GM18508 (cell line): ENCODE data around the gene ZNF554.
"Not testable (repeated sequence)": the region's sequence is repeated elsewhere in the genome, so short reads cannot be mapped to it uniquely, and the experiment has no call there.

Experiments
- ATAC-seq: cut with Tn5 transposase; IDR thresholded peaks from one replicate; pipeline ENCODE4 v1.9.1; 2021; ENCODE audit warnings: moderate number of reproducible peaks; ENCODE audit not compliant: insufficient read depth, unreplicated experiment

Gene ZNF554

DNA sequence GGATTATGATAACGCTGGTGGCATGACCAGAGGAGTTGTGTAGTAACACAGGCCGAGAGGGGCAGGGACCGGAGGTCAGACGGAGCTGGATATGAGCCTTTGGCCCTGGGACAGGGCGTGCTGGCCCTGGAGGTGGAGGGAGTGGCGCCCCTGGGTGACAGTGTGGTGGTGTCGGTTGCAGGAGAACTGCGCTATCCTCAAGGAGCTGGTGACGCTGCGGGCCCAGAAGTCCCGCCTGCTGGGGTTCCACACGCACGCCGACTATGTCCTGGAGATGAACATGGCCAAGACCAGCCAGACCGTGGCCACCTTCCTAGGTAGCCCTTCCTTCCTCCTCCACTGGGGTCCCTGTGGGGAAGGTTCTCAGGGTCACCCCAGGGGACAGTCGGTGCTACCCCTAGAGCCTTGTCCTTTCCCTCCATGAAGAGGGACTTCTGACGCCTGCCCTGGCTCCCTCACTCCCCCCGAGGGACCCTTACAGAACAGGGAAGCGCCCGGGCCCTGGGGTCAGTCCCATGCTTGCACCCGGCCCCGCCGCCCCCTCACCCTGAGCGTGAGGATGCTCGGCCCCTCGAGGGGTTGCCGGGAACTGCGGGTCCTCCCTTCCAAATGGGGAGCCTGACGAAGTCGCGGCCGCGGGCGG lies 12.8 kb upstream of the ZNF554 start:
- ATAC-seq: no peak

DNA sequence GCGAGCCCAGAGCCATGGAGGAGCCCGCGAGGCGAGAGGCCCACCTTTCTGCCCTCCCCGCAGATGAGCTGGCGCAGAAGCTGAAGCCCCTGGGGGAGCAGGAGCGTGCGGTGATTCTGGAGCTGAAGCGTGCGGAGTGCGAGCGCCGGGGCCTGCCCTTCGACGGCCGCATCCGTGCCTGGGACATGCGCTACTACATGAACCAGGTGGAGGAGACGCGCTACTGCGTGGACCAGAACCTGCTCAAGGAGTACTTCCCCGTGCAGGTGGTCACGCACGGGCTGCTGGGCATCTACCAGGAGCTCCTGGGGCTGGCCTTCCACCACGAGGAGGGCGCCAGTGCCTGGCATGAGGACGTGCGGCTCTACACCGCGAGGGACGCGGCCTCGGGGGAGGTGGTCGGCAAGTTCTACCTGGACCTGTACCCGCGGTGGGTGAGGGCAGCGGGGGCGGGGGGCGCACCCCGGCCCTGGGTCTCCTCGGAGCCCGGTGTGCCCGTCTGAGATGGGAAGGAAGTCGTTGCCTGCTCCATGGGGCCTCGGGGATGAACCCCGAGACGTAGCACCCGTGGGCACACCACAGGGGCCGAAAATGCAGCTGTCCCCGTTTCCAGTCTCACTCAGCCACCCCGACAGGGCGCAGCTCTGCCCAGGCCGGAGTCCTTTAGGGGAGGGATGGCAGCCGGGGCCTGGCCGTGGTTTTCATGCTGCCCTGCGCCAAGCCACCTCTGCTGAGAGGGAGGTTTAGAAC lies 12.1 kb upstream of the ZNF554 start:
- no peak for ATAC-seq

DNA sequence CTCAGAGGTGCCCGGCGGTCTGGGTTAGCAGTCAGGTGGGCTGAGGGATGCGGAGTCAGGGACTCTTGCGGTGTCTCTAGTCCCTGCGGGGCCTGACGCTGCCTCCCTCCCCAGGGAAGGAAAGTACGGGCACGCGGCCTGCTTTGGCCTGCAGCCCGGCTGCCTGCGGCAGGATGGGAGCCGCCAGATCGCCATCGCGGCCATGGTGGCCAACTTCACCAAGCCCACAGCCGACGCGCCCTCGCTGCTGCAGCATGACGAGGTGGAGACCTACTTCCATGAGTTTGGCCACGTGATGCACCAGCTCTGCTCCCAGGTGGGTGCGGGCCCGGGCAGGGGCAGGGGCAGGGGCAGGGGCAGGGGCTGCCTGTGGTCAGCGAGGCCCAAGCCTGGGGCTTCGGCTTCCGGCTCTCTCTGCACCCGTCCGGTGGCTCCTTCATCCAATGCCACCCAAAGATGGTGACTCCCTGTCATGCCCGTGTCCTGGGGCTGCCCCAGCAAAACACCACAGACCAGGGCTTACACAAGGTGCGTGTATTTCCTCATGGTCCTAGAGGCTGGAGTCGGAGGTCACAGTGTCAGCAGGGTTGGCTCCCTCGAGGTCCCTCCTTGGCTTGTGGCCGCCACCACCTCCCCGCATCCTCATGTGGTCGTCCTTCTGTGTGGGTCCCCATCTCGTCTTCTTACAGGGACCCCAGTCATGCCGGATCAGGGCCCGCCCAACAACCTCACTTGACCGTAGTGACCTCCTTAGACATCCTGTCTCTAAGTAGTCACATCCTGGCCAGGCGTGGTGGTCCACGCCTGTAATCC lies 11.3 kb upstream of the ZNF554 start:
- no peak for ATAC-seq

DNA sequence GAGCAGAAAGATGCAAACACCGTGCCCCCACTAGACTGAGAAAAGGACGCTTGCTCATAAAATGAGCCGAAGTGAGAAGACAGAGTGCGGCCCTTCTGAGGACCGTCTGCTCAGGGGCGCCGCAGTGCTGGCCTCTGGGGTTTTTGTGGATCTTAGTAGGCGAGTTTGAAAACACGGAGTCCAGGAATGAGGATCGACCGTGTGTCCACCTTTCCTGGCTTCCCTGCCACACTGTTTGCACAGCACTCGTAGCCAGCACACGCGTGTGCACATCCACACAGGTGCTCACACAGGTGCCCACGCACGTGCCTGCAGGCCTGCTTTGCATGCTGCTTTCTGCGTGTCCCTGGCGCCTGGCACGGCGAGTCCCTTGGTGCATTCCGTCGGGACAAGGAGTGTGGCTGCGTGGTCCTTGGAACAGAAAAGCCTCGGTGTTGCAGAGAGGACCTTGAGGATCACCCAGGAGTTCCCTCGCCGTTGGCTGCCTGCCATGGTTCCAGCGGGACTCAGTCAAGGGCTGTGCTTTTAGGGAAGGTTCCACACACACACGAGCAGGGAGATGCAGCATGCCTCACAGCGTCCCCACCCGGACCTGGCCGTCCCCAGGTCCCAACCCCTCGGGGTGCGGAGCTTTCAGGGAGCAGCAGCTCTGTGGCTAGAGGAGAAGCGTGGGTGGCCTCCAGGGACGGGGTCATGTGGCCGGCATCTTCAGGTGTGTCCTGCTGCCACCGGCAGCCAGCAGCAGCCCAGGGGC lies 10.1 kb upstream of the ZNF554 start:
- no peak for ATAC-seq

DNA sequence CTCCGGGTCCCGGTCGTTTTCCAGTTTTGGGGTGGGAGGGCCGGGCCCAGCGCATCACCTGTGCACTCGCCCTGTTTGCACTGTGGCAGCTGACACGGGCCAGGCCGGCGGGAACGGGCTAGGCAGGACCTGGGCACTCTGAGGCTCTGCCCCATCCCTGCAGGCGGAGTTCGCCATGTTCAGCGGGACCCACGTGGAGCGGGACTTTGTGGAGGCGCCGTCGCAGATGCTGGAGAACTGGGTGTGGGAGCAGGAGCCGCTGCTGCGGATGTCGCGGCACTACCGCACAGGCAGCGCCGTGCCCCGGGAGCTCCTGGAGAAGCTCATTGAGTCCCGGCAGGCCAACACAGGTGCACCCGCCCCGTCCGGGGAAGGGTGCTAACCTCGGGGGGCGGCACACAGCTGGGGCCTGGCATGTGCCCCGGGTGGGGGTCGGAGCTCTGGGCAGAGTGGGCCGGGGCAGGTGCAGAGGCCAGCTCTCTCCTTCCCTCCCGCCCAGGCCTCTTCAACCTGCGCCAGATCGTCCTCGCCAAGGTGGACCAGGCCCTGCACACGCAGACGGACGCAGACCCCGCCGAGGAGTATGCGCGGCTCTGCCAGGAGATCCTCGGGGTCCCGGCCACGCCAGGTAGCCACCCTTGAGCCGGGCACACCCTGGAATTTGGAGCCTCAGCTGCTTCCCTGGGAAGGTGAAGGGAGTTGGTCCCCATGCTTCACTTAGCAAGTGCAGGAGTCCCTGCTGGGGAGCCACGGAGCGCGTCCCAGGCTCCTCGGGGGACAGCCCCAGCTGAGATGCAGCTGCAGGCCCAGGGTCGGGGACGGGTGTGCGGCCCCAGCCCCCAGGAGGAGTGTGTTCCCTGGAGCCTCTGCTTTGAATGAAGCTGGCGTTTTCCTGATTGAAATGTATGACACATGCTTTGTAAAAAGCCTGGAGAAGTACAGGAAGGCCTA lies 9.3 kb upstream of the ZNF554 start:
- no peak for ATAC-seq

DNA sequence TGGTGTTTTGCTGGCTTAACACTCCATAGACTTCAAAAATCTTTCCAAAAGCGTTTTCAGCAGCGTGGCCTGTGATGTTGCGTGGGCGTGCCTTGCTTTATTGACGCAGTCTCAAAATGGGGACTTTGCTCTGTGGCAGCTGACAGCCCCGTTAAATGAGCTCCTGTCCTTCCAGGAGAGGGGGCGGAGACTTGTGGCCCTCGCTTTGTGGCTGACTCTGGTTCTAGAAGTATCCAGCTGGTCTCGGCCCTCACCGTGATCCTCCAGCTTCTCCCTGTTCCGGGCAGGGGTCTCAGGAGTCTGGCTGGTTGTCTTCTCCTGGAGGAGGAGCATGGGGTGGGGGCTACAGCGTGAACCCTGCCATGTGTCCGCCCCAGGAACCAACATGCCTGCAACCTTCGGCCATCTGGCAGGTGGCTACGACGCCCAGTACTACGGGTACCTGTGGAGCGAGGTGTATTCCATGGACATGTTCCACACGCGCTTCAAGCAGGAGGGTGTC lies 8.4 kb upstream of the ZNF554 start:
- ATAC-seq: no peak

DNA sequence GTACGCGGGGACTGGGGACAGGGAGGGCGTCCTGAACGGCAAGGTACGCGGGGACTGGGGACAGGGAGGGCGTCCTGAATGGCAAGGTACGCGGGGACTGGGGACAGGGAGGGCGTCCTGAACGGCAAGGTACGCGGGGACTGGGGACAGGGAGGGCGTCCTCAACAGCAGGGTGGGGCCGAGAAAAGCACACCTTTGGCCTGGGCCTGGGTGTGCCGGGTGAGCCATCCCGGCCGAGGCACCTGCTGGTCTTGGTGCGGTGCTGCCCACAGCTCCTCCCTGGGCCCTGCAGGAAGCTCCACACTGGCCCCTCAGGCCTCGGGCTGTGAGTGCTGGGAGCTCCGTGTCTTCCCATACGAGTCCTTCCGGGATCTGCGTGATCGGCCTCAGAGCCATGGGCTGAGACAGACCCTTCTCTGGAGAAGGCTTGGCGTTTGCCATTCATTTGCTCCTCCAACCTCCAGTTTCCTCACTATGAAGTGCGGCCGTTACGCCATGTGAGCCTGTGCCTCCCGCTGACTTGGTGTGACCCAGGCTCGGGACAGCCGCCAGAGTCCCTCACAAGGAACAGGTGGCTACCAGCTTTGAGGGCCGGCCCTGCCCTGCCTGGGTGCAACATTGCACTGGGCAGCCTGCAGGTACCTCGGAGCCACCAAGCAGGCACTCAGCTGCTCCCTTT lies 7.8 kb upstream of the ZNF554 start:
- no peak for ATAC-seq

DNA sequence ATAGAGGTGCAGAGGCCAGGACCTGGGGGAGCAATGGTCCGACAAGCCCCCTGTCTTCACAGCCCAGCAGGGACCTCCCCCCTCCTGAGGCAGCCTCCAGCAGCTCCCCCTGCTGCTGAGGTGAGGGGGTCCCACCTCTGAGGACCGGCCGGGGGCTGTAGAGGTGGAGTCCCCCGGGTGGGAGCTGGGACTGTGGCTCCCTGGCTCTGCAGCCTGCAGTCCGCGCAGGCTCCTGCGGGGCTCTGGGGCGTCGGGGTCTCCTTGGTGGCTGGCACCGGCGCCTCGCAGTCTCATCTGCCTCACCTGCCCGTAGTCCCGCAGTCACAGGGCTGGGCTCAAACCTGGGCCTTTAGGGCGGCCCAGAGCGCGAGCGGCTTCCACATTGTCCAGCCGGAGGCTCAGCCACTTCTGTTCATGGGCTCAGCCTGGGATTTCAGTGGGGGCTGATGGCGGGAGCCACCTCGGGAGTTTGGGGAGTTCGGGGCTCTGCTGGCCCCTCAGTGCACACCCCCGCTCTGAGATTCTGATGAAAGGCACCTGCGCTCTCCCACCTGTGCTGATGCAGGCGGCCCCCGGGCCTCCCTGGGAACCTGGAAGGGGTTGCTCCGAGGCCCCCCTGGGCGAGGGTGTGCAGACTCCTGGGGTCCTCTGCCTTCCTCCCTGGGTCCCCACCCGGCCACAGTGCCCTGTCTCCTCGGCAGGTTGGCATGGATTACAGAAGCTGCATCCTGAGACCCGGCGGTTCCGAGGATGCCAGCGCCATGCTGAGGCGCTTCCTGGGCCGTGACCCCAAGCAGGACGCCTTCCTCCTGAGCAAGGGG lies 7.0 kb upstream of the ZNF554 start:
- no peak for ATAC-seq

DNA sequence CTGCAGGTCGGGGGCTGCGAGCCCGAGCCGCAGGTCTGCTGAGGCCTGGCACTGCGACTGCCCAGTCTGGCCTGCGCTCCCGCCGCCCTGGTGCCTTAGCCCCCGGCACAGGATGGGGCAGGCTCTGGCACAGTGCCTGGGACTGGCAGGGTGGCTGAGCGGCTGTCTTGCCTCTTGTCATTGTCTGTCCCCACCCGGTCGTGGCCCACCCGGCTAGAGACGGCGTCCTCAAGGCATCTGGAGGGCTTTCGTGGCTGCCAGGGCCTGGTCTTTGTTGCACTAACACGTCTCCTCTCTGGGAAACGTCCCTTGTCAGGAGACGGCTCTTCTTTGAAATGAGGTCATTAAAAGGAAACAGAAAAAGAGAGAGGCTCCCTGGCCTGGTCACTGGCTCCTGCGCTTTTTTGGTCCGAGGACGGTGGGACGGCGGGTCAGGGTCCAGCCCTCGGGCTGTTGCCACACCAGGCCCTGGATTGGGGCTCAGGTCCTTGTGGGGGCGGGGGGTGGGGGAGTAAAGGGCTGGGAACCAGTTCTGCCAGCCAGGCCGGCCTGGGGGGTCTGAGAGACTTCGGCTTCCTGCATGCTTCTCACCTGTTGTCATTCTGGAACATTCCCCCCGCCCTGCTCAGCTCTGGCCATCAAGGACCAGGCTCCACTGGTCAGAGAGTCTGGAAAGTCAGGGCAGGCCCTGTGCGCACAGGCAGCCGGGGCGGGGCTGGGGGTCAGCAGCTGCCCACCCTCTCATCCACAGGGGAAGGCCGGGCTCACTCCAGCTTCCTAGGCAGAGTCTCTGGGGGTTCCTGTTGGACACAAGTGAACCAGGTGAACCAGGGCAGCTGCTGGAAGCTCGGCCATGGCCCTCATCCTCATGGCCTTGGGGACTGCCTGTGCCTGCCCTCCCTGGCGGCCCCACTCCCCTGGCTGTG lies 6.2 kb upstream of the ZNF554 start:
- ATAC-seq: no peak

DNA sequence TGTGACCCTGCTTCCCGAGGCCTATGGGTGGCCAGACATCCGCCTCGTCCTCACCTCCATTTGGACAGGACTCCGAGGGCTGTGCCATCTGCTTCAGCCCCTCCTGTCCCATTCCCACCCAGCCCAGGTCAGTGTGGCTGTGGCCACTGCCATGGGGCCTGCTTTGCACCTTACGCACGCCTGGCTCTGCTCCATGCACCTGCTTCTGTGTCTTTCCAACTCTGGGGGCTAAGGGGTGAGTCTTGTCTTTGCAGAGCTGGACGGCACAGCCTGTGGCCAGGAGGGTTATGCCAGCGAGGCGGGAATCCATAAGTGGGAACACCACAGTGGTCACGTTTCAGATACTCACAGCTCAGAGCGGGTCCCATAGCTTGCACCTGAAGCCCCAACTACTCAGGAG lies 5.2 kb upstream of the ZNF554 start:
- no peak for ATAC-seq

DNA sequence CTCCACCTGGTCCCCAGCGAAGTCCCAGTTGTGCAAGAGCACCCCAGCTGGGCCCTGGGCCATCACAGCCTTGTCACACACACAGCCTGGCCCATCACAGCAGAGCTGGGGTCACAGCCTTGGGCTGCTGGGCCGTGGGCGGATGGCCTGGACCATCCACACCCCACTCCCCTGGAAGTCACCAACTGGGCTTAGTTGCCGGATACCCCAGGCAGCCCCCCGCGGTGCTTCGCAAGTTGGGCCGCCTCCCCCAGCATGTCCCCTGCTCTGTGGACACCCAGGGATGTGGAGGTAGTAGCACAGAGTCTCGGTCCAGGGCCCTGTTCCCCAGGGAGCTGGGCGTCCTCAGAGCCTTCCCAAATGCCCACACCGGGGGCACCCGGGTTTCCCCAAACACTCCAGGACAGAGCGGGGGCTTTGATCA lies 4.5 kb upstream of the ZNF554 start:
- no peak for ATAC-seq

DNA sequence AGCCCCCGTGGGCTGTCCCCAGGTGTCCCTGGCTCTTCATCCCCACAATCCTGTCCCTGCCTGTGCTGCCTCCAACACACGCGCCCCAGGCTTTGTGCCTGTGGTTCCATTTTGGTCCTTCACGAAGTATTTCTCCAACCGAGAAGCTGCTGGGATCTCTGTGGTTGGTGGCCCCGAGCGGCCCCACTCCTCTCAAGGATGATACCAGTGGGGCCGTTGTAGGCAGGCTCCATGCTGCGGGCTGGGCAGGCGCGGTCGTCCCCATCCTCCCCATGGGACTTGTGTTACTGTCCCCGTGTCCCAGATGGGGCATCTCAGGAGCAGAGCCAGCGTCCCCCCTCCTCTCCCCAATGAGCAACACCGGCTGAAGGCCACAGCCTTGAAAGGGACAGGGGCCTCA lies 3.7 kb upstream of the ZNF554 start:
- no peak for ATAC-seq

DNA sequence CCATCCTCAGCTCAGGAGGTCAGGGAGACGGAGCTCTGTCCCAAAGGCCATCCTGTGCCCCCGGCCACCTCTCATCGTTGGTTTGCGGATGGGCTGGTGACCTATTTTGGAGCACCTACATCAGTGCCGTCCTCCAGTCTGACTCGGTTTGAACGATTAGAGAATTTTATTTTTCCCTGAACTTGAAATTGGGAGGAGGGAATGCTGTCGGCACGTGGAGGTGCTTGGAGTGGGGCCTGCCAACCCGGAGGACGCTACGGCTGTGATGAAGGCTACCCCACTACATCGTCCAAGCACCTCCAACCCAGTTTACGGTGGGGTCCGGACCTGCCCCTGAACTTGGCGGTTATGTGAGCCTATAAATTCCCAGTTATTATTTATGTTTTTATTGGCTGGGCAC lies 3.0 kb upstream of the ZNF554 start:
- no peak for ATAC-seq

DNA sequence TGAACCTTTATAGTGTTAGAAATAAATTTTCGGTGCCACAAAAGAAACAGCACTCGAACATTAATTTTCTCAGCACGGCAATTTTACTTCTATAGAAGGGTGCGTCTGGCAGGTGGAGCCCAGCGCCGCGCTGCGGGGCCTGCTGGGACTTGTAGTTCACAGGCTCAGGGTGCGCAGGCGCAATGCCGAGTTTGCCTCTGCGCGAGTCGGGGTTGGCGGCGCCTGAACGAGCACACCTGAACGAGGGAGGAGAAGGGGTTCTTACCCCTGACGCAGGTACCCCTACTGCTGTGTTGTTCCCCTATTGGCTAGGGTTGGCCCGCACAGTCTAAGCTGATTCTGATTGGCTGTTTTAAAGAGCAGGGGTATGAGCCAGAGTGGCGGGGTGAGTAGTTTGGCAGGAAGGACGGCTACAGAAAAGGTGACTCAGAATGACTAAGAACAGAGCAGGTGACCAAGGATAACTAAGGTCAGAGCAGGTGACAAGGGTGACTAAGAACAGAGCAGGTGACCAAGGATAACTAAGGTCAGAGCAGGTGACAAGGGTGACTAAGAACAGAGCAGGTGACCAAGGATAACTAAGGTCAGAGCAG lies 2.3 kb upstream of the ZNF554 start:
- not testable (repeated sequence) for ATAC-seq

DNA sequence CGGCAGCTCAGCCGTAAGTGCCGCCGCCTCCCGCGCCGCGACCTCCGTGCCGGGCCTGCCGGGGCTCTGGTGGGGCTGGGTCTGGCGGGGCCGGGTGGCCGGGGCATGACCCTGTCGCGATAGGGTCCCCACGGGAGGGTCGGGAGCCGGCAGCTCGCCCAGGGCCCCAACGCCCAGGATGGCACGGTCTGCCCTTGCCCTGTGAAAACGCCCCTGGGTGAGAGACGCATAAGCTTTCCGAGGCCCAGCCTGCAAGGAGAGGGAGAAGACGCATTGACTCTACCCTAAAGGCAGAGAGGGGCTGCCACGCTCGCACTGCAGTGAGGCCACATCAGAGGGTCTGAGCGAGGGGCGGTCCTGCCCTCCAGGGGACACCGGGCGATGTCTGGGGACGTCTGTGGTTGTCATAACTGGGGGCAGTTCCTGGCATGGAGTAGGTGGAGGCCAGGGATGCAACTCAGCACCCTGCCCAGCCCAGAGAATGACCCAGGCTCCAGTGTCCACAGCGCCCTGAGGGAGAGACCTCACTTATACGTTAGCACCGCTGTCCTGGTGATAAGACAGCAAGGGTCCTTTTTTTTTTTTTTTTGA lies 539 bp downstream of the ZNF554 start:
- ATAC-seq: no peak

DNA sequence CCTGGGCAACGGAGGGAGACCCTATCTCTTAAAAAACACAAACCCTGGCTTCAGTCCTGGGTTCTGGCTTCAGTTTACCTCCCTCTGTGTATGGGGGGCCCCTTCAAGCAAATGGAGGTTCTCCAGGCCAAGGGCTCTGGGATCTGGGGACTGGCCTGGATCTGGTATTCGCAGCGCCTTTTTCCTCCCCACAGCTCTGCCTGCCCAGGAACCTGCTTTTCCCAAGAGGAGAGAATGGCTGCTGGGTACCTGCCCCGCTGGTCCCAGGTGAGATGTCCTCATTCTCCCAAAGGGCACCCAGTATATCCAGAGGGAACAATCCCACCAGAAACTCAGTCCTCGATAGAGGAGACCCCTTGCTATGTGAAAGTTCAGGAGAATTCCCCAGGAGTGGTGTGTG lies 3.2 kb downstream of the ZNF554 start:
- no peak for ATAC-seq
